Left lung (tissue), 10 donors: Measurements from ENCODE around the gene C12orf57. TPM values are rescaled to one million over a fixed set of nuclear protein-coding genes. Genes with fewer than 3 reads are reported as not detected.
A peak's percentile ranks its signal among the peaks of the same experiment; 100 is the strongest.

Experiments used
- ATAC-seq: fragments of 200-7000 bp; cut with Tn5 transposase; one replicate; pipeline ENCODE4 v1.9.1; 2020; ENCODE audit warnings: moderate library complexity
- DNase-seq, 4 donors: peaks; one replicate each; pipeline ENCODE4 v3.0.0-alpha.2; 2013 to 2020
- H3K27ac ChIP-seq, 2 donors: fragments of 200-600 bp; sonication (generic) in 1 of 2; one replicate each; pipeline versions ENCODE4 v1.5.0 to v1.8.0; 2020 to 2021
- H3K27me3 ChIP-seq, 2 donors: fragments of 200-600 bp; sonication (generic) in 1 of 2; one replicate each; pipeline versions ENCODE4 v1.5.0 to v1.8.0; 2020 to 2021
- H3K36me3 ChIP-seq, 2 donors: fragments of 200-600 bp; sonication (generic) in 1 of 2; one replicate each; pipeline versions ENCODE4 v1.5.0 to v1.8.0; 2020 to 2021
- H3K4me1 ChIP-seq, 2 donors: fragments of 200-600 bp; one replicate each; pipeline ENCODE4 v1.8.0; 2021
- H3K4me3 ChIP-seq, 2 donors: fragments of 200-600 bp; sonication (generic) in 1 of 2; one replicate each; pipeline versions ENCODE4 v1.5.0 to v1.8.0; 2020 to 2021; ENCODE audit warnings: mild to moderate bottlenecking in 1 of 2
- H3K9me3 ChIP-seq, 2 donors: fragments of 200-600 bp; sonication (generic) in 1 of 2; one replicate each; pipeline versions ENCODE4 v1.5.0 to v1.8.0; 2020 to 2021
- CTCF ChIP-seq, 2 donors: fragments of 200-600 bp; sonication (generic) in 1 of 2; IDR thresholded peaks; one replicate each; pipeline versions ENCODE4 v1.5.0 to v1.8.0; 2021; ENCODE audit warnings: antibody characterized with exemption in 2 of 2
- intact Hi-C, 2 donors: fragments of 100-400 bp; cut with DNase I; formaldehyde crosslinking; loops; one replicate each; pipeline versions ENCODE4 v1.11.2 to v1.14.2; 2022
- polyA plus RNA-seq, 6 donors: library from polyadenylated mRNA; unstranded; fragments of 120-200 nt; gene quantifications; one replicate each; pipeline ENCODE4 v1.2.1, GENCODE V29; 2013; ENCODE audit not compliant: insufficient read length in 6 of 6
- total RNA-seq, 2 donors: library from RNA; stranded (reverse); fragmentation: NEBNext Ultra II Directional; extraction: Animal tissue kit (Norgen Biotek cat#: 25700); gene quantifications; one replicate each; pipeline ENCODE4 v1.2.1, GENCODE V29; 2021
- donor health status: DM: no; HTN: yes; CAD: no.
- donor health status: DM: no; HTN: no; CAD: no.

The C12orf57 gene
- total and polyA plus RNA-seq, 8 donors: 159 to 239 (median 199) TPM

- intact Hi-C loops: no loop called here
- H3K27me3 ChIP-seq: no peaks in the 10 kb centered on the region
- peak overlapping the region; percentile 76 to 82 for H3K27ac ChIP-seq
- H3K4me3 ChIP-seq: peak overlapping the region; percentile 25 to 39
- peaks cover 0 to 5% of the 10 kb centered on the region in 2 donors for H3K36me3 ChIP-seq
- H3K4me1 ChIP-seq: peaks cover 12 to 81% of the 10 kb centered on the region in 2 donors
- DNase-seq: no peak
- H3K9me3 ChIP-seq: no peaks in the 10 kb centered on the region
- TF ChIP-seq CTCF (IDR thresholded peaks at IDR 0.05): no peak
- no peak for ATAC-seq
Measured at GRCh38 chr12:6946920-6947374, 3.1 kb downstream of the C12orf57 start.

- Histone ChIP-seq H3K9me3 (no peaks in the 10 kb centered on the region), H3K27ac (no peak overlapping the region), H3K27me3 (no peaks in the 10 kb centered on the region), H3K36me3 (peaks cover 0 to 10% of the 10 kb centered on the region in 2 donors), H3K4me1 (peaks cover 12 to 77% of the 10 kb centered on the region in 2 donors), H3K4me3 (no peak overlapping the region)
- TF ChIP-seq CTCF (IDR thresholded peaks at IDR 0.05): no peak
- no peak for ATAC-seq
- DNase-seq: peak in 1 of 4 donors; percentile 24
- intact Hi-C loops: no loop called here
Measured at GRCh38 chr12:6947615-6948014, 3.8 kb downstream of the C12orf57 start.

GRCh38 chr12:6948873-6949594 is 5.2 kb downstream of the C12orf57 start:
- intact Hi-C loops: no loop called here
- no peak overlapping the region for H3K4me3 ChIP-seq
- H3K9me3 ChIP-seq: no peaks in the 10 kb centered on the region
- peak in 2 of 4 donors; percentile 48 to 70 for DNase-seq
- H3K27ac ChIP-seq: peak overlapping the region in 1 of 2 donors; percentile 65
- no peaks in the 10 kb centered on the region for H3K27me3 ChIP-seq
- TF ChIP-seq CTCF (IDR thresholded peaks at IDR 0.05): no peak
- H3K4me1 ChIP-seq: peaks cover 12 to 71% of the 10 kb centered on the region in 2 donors
- peaks cover 0 to 10% of the 10 kb centered on the region in 2 donors for H3K36me3 ChIP-seq
- no peak for ATAC-seq

GRCh38 chr12:6950401-6950801 is 6.6 kb downstream of the C12orf57 start:
- H3K4me3 ChIP-seq: peak overlapping the region in 1 of 2 donors; percentile 69
- peak in 1 of 4 donors; percentile 19 for DNase-seq
- peaks cover 9 to 71% of the 10 kb centered on the region in 2 donors for H3K4me1 ChIP-seq
- TF ChIP-seq CTCF (IDR thresholded peaks at IDR 0.05): no peak
- intact Hi-C loops: loop anchor here in 1 of 2 donors (10.0 kb wide), 1 partner anchor 164 kb away; no protein-coding TSS in a partner anchor
- no peaks in the 10 kb centered on the region for H3K9me3 ChIP-seq
- H3K36me3 ChIP-seq: peaks cover 0 to 22% of the 10 kb centered on the region in 2 donors
- no peak for ATAC-seq
- H3K27ac ChIP-seq: peak overlapping the region in 1 of 2 donors; percentile 93
- H3K27me3 ChIP-seq: no peaks in the 10 kb centered on the region

GRCh38 chr12:6950811-6951540 is 7.2 kb downstream of the C12orf57 start, which contains the start of gene PTPN6:
TSS of gene PTPN6 (plus strand) at chr12:6951356. CDS start at chr12:6951513, 157 bp downstream.
- peak in 2 of 4 donors; percentile 88 to 96 for DNase-seq
- H3K9me3 ChIP-seq: no peaks in the 10 kb centered on the region
- intact Hi-C loops: loop anchor here in 1 of 2 donors (10.0 kb wide), 1 partner anchor 164 kb away; no protein-coding TSS in a partner anchor
- H3K4me1 ChIP-seq: peaks cover 5 to 71% of the 10 kb centered on the region in 2 donors
- peak within 1 kb of the TSS; percentile 82 to 93 for H3K27ac ChIP-seq
- H3K36me3 ChIP-seq: peaks cover 0 to 24% of the 10 kb centered on the region in 2 donors
- no peaks in the 10 kb centered on the region for H3K27me3 ChIP-seq
- peak within 1 kb of the TSS; percentile 23 to 69 for H3K4me3 ChIP-seq
- peak; percentile 13 for ATAC-seq
- no peak for TF ChIP-seq CTCF (IDR thresholded peaks at IDR 0.05)
